Spleen (tissue), 7 donors: Measurements from ENCODE around the gene MRPL4.

Source experiments
- POLR2A ChIP-seq, 3 donors: fragments of 450-650 bp; IDR thresholded peaks; one replicate each; pipeline ENCODE4 v1.5.1; 2017; ENCODE audit warnings: antibody characterized with exemption in 3 of 3, mild to moderate bottlenecking in 1 of 3
- TF ChIP-seq, protein P1 (sequence below), 11 experiments: fragments of 200-600 bp in 7 of 11; fragments of 450-650 bp in 4 of 11; sonication (generic) in 4 of 11; IDR thresholded peaks in 8 of 11; conservative IDR thresholded peaks in 3 of 11; 1 replicate in 7 of 11; 2 replicates in 4 of 11; pipeline versions ENCODE4 v1.4.0 to v1.8.0; 2016 to 2021; ENCODE audit warnings: antibody characterized with exemption in 11 of 11, inconsistent platforms in 4 of 11, mild to moderate bottlenecking in 1 of 11
- donor health status: DM: no; HTN: no; CAD: no; lungs with moderate emphysema.
- donor health status: DM: no; HTN: no; CAD: no.
- donor health status: DM: no; HTN: no; CAD: no.

DNA sequence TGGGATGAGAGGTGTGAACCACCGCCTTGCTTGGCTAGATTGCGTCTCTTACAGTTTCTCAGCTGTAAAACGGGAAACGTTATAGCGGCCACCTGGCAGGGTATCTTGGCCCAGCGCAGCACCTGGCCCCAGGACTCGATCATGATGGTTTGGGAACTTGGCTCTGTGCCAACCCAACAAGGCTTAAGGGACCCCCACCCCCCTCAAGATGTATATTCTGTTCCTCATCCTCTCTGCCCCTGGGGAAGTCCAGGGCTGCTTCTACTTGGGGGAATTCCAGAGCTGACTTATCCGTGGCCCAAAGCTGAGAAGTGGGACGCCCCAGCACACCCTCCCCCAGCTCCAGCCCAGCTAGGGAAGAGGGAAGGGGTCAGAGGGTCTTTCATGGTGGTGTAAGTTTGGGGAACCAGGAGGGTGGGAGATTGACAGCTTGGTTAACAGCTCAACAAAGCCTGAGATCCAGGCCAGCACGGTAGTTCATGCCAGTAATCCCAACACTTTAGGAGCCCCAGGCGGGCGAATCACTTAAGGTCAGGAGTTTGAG, 19.6 kb downstream of the MRPL4 start:
- TF ChIP-seq, protein P1, sequence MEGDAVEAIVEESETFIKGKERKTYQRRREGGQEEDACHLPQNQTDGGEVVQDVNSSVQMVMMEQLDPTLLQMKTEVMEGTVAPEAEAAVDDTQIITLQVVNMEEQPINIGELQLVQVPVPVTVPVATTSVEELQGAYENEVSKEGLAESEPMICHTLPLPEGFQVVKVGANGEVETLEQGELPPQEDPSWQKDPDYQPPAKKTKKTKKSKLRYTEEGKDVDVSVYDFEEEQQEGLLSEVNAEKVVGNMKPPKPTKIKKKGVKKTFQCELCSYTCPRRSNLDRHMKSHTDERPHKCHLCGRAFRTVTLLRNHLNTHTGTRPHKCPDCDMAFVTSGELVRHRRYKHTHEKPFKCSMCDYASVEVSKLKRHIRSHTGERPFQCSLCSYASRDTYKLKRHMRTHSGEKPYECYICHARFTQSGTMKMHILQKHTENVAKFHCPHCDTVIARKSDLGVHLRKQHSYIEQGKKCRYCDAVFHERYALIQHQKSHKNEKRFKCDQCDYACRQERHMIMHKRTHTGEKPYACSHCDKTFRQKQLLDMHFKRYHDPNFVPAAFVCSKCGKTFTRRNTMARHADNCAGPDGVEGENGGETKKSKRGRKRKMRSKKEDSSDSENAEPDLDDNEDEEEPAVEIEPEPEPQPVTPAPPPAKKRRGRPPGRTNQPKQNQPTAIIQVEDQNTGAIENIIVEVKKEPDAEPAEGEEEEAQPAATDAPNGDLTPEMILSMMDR (IDR thresholded peaks at IDR 0.05 in 8 of 11, conservative IDR thresholded peaks at IDR 0.05 in 3 of 11) = no peak
- TF ChIP-seq POLR2A (IDR thresholded peaks at IDR 0.05) = no peak
